ENCODE measurements around the gene OXCT1.

The OXCT1 gene

GRCh38 chr5:41794471-41794870 lies 75.8 kb downstream of the OXCT1 start (continued):
- TF ChIP-seq HIC1 (tag by site-specific recombination; IDR thresholded peaks at IDR 0.05) (peak; percentile 75; the same call in 1 of the 2 replicates), ZNF2 (tag by site-specific recombination; IDR thresholded peaks at IDR 0.05) (peak; percentile 70; the same call in 1 of the 2 replicates), ZNF600 (tag by site-specific recombination; IDR thresholded peaks at IDR 0.05) (peak; percentile 97)

DNA sequence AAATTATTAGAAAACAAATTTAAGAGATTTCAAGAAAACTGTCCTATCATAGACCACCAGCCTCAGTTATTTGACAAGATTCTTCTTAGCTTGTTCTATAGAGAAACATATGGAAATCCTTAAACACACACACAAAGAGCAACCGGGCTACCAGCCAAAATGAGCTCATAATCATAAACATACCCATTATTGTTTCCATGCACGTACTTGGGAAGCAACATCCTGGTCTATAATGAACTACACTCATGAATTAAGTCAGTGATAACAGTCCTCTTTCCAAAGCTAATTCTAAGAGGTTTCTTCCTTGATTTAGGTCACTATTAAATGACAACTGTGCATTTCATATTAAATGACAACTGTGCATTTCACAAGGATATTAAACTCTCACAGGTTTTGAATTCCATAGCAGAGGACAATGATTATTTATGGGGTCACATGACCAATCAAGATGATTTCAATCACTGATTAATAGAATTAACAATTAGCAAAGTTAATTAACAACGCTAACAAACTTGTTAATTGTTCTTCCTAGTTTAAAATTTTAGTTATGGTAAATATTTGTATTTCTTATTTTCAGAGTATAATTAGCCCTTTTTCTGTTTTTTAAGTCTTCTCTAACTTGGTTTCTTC lies 77.0 kb downstream of the OXCT1 start:
- CTCF ChIA-PET = interaction anchor here (0.5 to 0.6 kb wide), 3 partner anchors 39 to 1246 kb away, joined by 3 read pairs; no protein-coding TSS in a partner anchor
- peak; percentile 88 for TF ChIP-seq PRDM6 (tag by site-specific recombination; IDR thresholded peaks at IDR 0.05)
- TF ChIP-seq ZBTB17 (tag by site-specific recombination; IDR thresholded peaks at IDR 0.05) = peak; percentile 75
- peak; percentile 92 for TF ChIP-seq ZNF843 (tag by site-specific recombination; IDR thresholded peaks at IDR 0.05)
- no peak for TF ChIP-seq KLF7 (tag by site-specific recombination; IDR thresholded peaks at IDR 0.05; ENCODE audit: borderline replicate concordance)
- peak; percentile 69 for TF ChIP-seq ZNF660 (tag by site-specific recombination; IDR thresholded peaks at IDR 0.05)
- no peak for TF ChIP-seq GLI4 (tag by site-specific recombination; IDR thresholded peaks at IDR 0.05)
- no peak; the same call in 1 of the 2 replicates for TF ChIP-seq ZNF394 (tag by site-specific recombination; IDR thresholded peaks at IDR 0.05; ENCODE audit: borderline replicate concordance)
- peak; percentile 42; the same call in 1 of the 2 replicates for TF ChIP-seq ZNF692 (tag by site-specific recombination; IDR thresholded peaks at IDR 0.05)
- TF ChIP-seq ZNF112 (tag by site-specific recombination; IDR thresholded peaks at IDR 0.05) = no peak
- TF ChIP-seq ZNF501 (tag by site-specific recombination; IDR thresholded peaks at IDR 0.05) = 0 out of 2 replicates have a peak, but pooled peaks have one; percentile 16
- TF ChIP-seq ZNF184 (tag by site-specific recombination; IDR thresholded peaks at IDR 0.05) = peak; percentile 65; the same call in 1 of the 2 replicates
- TF ChIP-seq ZNF24 (tag by site-specific recombination; IDR thresholded peaks at IDR 0.05) = peak; percentile 77
- peak; percentile 94 for TF ChIP-seq ZNF366 (tag by site-specific recombination; conservative IDR thresholded peaks at IDR 0.05)
- TF ChIP-seq, protein P1, sequence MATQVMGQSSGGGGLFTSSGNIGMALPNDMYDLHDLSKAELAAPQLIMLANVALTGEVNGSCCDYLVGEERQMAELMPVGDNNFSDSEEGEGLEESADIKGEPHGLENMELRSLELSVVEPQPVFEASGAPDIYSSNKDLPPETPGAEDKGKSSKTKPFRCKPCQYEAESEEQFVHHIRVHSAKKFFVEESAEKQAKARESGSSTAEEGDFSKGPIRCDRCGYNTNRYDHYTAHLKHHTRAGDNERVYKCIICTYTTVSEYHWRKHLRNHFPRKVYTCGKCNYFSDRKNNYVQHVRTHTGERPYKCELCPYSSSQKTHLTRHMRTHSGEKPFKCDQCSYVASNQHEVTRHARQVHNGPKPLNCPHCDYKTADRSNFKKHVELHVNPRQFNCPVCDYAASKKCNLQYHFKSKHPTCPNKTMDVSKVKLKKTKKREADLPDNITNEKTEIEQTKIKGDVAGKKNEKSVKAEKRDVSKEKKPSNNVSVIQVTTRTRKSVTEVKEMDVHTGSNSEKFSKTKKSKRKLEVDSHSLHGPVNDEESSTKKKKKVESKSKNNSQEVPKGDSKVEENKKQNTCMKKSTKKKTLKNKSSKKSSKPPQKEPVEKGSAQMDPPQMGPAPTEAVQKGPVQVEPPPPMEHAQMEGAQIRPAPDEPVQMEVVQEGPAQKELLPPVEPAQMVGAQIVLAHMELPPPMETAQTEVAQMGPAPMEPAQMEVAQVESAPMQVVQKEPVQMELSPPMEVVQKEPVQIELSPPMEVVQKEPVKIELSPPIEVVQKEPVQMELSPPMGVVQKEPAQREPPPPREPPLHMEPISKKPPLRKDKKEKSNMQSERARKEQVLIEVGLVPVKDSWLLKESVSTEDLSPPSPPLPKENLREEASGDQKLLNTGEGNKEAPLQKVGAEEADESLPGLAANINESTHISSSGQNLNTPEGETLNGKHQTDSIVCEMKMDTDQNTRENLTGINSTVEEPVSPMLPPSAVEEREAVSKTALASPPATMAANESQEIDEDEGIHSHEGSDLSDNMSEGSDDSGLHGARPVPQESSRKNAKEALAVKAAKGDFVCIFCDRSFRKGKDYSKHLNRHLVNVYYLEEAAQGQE (tag by site-specific recombination; IDR thresholded peaks at IDR 0.05) = no peak
- peak; percentile 97 for TF ChIP-seq IKZF3 (tag by site-specific recombination; IDR thresholded peaks at IDR 0.05)
- TF ChIP-seq, protein P2, sequence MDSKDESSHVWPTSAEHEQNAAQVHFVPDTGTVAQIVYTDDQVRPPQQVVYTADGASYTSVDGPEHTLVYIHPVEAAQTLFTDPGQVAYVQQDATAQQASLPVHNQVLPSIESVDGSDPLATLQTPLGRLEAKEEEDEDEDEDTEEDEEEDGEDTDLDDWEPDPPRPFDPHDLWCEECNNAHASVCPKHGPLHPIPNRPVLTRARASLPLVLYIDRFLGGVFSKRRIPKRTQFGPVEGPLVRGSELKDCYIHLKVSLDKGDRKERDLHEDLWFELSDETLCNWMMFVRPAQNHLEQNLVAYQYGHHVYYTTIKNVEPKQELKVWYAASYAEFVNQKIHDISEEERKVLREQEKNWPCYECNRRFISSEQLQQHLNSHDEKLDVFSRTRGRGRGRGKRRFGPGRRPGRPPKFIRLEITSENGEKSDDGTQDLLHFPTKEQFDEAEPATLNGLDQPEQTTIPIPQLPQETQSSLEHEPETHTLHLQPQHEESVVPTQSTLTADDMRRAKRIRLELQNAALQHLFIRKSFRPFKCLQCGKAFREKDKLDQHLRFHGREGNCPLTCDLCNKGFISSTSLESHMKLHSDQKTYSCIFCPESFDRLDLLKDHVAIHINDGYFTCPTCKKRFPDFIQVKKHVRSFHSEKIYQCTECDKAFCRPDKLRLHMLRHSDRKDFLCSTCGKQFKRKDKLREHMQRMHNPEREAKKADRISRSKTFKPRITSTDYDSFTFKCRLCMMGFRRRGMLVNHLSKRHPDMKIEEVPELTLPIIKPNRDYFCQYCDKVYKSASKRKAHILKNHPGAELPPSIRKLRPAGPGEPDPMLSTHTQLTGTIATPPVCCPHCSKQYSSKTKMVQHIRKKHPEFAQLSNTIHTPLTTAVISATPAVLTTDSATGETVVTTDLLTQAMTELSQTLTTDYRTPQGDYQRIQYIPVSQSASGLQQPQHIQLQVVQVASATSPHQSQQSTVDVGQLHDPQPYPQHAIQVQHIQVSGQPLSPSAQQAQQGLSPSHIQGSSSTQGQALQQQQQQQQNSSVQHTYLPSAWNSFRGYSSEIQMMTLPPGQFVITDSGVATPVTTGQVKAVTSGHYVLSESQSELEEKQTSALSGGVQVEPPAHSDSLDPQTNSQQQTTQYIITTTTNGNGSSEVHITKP (tag by site-specific recombination; IDR thresholded peaks at IDR 0.05) = peak; percentile 65; the same call in 1 of the 2 replicates
- peak; percentile 48; the same call in 1 of the 2 replicates for TF ChIP-seq ZFP69B (tag by site-specific recombination; IDR thresholded peaks at IDR 0.05)
- TF ChIP-seq, protein P3, sequence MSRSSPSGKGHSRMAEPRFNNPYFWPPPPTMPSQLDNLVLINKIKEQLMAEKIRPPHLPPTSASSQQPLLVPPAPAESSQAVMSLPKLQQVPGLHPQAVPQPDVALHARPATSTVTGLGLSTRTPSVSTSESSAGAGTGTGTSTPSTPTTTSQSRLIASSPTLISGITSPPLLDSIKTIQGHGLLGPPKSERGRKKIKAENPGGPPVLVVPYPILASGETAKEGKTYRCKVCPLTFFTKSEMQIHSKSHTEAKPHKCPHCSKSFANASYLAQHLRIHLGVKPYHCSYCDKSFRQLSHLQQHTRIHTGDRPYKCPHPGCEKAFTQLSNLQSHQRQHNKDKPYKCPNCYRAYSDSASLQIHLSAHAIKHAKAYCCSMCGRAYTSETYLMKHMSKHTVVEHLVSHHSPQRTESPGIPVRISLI (tag by site-specific recombination; IDR thresholded peaks at IDR 0.05) = 0 out of 2 replicates have a peak, but pooled peaks have one; percentile 17

More for the DNA sequence above, 77.0 kb downstream of the OXCT1 start:
- Histone ChIP-seq H3K9me3 (ENCODE audit: control insufficient read depth, insufficient read depth, low read depth, low read length) (no peaks in the 10 kb centered on the region), H3K4me1 (ENCODE audit: control insufficient read depth, insufficient read depth, low read length) (peaks cover 57% of the 10 kb centered on the region), H3K4me3 (ENCODE audit: low read depth, low read length) (no peak overlapping the region), H3K27ac (ENCODE audit: extremely low read depth, low read depth, low read length) (no peak overlapping the region), H3K36me3 (ENCODE audit: control insufficient read depth in 2 of 2, insufficient read depth in 1 of 2, low read length in 2 of 2) (no peaks in the 10 kb centered on the region; a peak in 1 of 3 replicates)
- POLR2A ChIA-PET = interaction anchor here (0.9 to 1.1 kb wide), 3 partner anchors 30 to 111 kb away, joined by 4 to 5 read pairs (median 5); partner anchors contain the start of gene RIMOC1

Data from HEK293 (cell line).